Panc1 (cell line): ENCODE measurements around the gene MAJIN. TPM values are rescaled to one million over a fixed set of nuclear protein-coding genes. Genes with fewer than 3 reads are reported as not detected.

Experiments
- ATAC-seq: fragments of 200-7000 bp; cut with Tn5 transposase; 2 replicates; pipeline ENCODE4 v1.9.1; 2020; ENCODE audit warnings: mild to moderate bottlenecking, moderate library complexity
- BruUV-seq: library from RNA; stranded (reverse); fragments of 400-500 nt; replicated peaks from 2 replicates; lab custom pipeline; 2021; lab: Mats Ljungman, UMichigan
- CTCF ChIA-PET: fragments of 300-600 bp; sonication (Branson Sonifier 250); formaldehyde crosslinking; loops from one replicate; lab custom pipeline; 2022; ENCODE audit warnings: antibody characterized with exemption; lab: Charles Lee
- POLR2A ChIA-PET: fragments of 300-600 bp; sonication (Branson Sonifier 250); formaldehyde crosslinking; loops from one replicate; lab custom pipeline; 2022; ENCODE audit warnings: antibody characterized with exemption; lab: Charles Lee
- DNase-seq: peaks from one replicate; pipeline ENCODE4 v3.0.0-alpha.2; 2010; ENCODE audit warnings: low read depth, low spot score
- H3K27ac ChIP-seq: 2 replicates; pipeline ENCODE4 v1.5.1; 2011; ENCODE audit warnings: mild to moderate bottlenecking, low read length, inconsistent platforms
- H3K27me3 ChIP-seq: fragments of 200-500 bp; sonication (Bioruptor generic); 2 replicates; pipeline ENCODE4 v1.6.0; 2014; ENCODE audit warnings: low read length, inconsistent platforms; ENCODE audit not compliant: control insufficient read depth, insufficient read depth
- H3K36me3 ChIP-seq: fragments of 200-500 bp; sonication (Bioruptor generic); 2 replicates; pipeline ENCODE4 v1.5.1; 2014; ENCODE audit warnings: inconsistent platforms, mild to moderate bottlenecking, low read length, moderate library complexity; ENCODE audit not compliant: control insufficient read depth, insufficient read depth
- H3K4me1 ChIP-seq: 2 replicates; pipeline ENCODE4 v1.5.1; 2011; ENCODE audit warnings: inconsistent platforms, mild to moderate bottlenecking, low read length, moderate library complexity; ENCODE audit not compliant: control insufficient read depth, insufficient read depth
- H3K4me3 ChIP-seq, 2 experiments: 2 replicates each; pipeline ENCODE4 v1.5.1; 2011 to 2012; ENCODE audit warnings: low read depth in 2 of 2, low read length in 2 of 2, mild to moderate bottlenecking in 2 of 2, inconsistent platforms in 1 of 2, moderate library complexity in 1 of 2
- H3K9me3 ChIP-seq: fragments of 200-500 bp; sonication (Bioruptor generic); 2 replicates; pipeline ENCODE4 v1.5.1; 2014; ENCODE audit warnings: low read depth, mild to moderate bottlenecking, inconsistent platforms, low read length, moderate library complexity; ENCODE audit not compliant: control insufficient read depth, insufficient read depth
- CTCF ChIP-seq: fragments of 450-650 bp; IDR thresholded peaks from 2 replicates; pipeline ENCODE4 v1.5.1; 2017; ENCODE audit warnings: mild to moderate bottlenecking
- POLR2AphosphoS5 ChIP-seq: IDR thresholded peaks from 2 replicates; pipeline ENCODE4 v1.6.1; 2012; ENCODE audit warnings: mild to moderate bottlenecking, low read depth, low read length, moderate library complexity
- REST ChIP-seq, 2 experiments: IDR thresholded peaks; 2 replicates each; pipeline ENCODE4 v1.6.1; 2011 to 2012; ENCODE audit warnings: low read depth in 2 of 2, control low read depth in 1 of 2, low read length in 1 of 2, mild to moderate bottlenecking in 1 of 2, moderate library complexity in 1 of 2; ENCODE audit not compliant: insufficient read depth in 1 of 2
- SIN3A ChIP-seq: IDR thresholded peaks from 2 replicates; pipeline ENCODE4 v1.6.1; 2012; ENCODE audit warnings: low read depth, mild to moderate bottlenecking, low read length, moderate library complexity, borderline replicate concordance; ENCODE audit not compliant: insufficient read depth
- TCF7L2 ChIP-seq: IDR thresholded peaks from 2 replicates; pipeline ENCODE4 v1.6.1; 2011; ENCODE audit warnings: mild to moderate bottlenecking, low read depth, low read length, inconsistent platforms
- in situ Hi-C: cut with HindIII; loops from 2 replicates; pipeline ENCODE4 v1.10.0; 2016; ENCODE audit warnings: low sequenced_read_pairs, low pct_unique_long_range_greater_than_20kb
- intact Hi-C: fragments of 100-400 bp; cut with micrococcal nuclease; formaldehyde crosslinking; loops from one replicate; pipeline ENCODE4 v1.10.0; 2022; ENCODE audit not compliant: unreplicated experiment
- total RNA-seq: library from RNA; stranded (reverse); gene quantifications from one replicate; pipeline ENCODE4 v1.2.1, GENCODE V29; 2021; ENCODE audit not compliant: unreplicated experiment

The MAJIN gene
- total RNA-seq, 1 experiment from 2014 or later: not detected

GRCh38 chr11:64915376-64915887, 56.5 kb downstream of the MAJIN start:
- in situ Hi-C loops: no loop called here
- Histone ChIP-seq H3K36me3 (peaks cover 3% of the 10 kb centered on the region; the same call in 1 of the 2 replicates), H3K27ac (peak overlapping the region; percentile 87), H3K4me3 (peak overlapping the region in 1 of 2 experiments; percentile 97; a peak in 2 of 4 replicates), H3K27me3 (no peaks in the 10 kb centered on the region), H3K4me1 (peaks cover 19% of the 10 kb centered on the region), H3K9me3 (no peaks in the 10 kb centered on the region)
- CTCF ChIA-PET: interaction anchor here (1.0 kb wide), 2 partner anchors 69 to 82 kb away, joined by 3 to 10 read pairs; partner anchors contain the start of gene BATF2
- POLR2A ChIA-PET: interaction anchor here (0.6 to 0.7 kb wide), 2 partner anchors 42 to 137 kb away, joined by 3 to 5 read pairs; no protein-coding TSS in a partner anchor
- ATAC-seq (no peak), DNase-seq (no peak)
- intact Hi-C loops: no loop called here
- no peak for TF ChIP-seq REST (IDR thresholded peaks at IDR 0.05; ENCODE audit: insufficient read depth in 1 of 2, low read depth in 2 of 2, low read length in 1 of 2)
- no TSS peak for BruUV-seq

DNA sequence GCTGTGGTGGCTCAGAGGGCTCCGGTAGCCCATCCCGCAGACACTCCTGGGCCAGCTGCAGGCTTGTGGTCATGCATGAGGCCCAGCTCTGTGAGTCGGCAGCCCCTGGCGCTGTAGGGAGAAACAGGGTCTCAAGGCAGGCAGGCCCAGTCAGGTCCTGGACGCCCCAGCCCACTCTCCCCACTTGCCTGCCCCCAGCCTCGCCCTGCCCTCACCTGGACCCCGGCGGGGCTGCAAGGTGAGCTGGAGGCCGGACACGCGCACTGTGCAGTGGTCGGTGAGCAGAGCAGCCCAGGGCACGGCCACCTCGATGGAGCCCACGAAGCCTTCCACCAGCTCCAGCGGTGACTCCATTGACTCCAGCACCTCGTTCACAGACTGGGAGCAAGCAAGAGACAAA, 57.8 kb downstream of the MAJIN start:
- intact Hi-C loops (no loop called here), in situ Hi-C loops (no loop called here)
- Histone ChIP-seq H3K4me1 (peaks cover 19% of the 10 kb centered on the region), H3K9me3 (no peaks in the 10 kb centered on the region), H3K27me3 (no peaks in the 10 kb centered on the region), H3K36me3 (peaks cover 3% of the 10 kb centered on the region; the same call in 1 of the 2 replicates), H3K4me3 (no peak overlapping the region), H3K27ac (no peak overlapping the region)
- no peak for ATAC-seq
- TF ChIP-seq SIN3A (no peak), REST (IDR thresholded peaks at IDR 0.05; ENCODE audit: insufficient read depth in 1 of 2, low read depth in 2 of 2, low read length in 1 of 2) (no peak), POLR2AphosphoS5 (no peak), CTCF (no peak), TCF7L2 (no peak)
- DNase-seq: no peak
- CTCF ChIA-PET: no interaction called here
- POLR2A ChIA-PET: no interaction called here
- BruUV-seq: no TSS peak
